Measurements from ENCODE around the gene DENND2D.

DNA sequence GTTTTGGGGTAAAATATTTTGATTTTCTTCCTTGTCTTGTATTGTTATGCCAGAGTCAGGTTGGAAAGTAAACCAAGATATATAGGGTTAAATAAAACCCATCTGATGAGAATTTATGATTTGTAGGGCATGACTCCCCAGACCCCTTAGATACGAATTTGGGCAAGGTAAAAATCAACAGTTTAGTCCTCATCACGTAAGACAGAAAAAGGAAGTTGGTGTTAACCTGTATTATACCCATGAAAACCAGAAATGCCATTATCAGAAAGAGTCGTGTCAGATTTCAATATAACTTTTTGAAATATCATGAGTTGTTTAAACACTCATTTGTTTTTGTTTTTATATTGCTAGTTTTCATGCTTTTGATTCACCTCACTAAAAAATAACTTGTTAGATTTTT, 48.6 kb downstream of the DENND2D start:
- no peak for TF ChIP-seq POLR2A (IDR thresholded peaks at IDR 0.05)
- TF ChIP-seq, protein P1, sequence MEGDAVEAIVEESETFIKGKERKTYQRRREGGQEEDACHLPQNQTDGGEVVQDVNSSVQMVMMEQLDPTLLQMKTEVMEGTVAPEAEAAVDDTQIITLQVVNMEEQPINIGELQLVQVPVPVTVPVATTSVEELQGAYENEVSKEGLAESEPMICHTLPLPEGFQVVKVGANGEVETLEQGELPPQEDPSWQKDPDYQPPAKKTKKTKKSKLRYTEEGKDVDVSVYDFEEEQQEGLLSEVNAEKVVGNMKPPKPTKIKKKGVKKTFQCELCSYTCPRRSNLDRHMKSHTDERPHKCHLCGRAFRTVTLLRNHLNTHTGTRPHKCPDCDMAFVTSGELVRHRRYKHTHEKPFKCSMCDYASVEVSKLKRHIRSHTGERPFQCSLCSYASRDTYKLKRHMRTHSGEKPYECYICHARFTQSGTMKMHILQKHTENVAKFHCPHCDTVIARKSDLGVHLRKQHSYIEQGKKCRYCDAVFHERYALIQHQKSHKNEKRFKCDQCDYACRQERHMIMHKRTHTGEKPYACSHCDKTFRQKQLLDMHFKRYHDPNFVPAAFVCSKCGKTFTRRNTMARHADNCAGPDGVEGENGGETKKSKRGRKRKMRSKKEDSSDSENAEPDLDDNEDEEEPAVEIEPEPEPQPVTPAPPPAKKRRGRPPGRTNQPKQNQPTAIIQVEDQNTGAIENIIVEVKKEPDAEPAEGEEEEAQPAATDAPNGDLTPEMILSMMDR (IDR thresholded peaks at IDR 0.05), result no peak
